Right kidney (tissue), 1 donor: Measurements from ENCODE around the gene IQGAP3.
A peak's percentile ranks its signal among the peaks of the same experiment; 100 is the strongest.
"Not testable (repeated sequence)": the region's sequence is repeated elsewhere in the genome, so short reads cannot be mapped to it uniquely, and the experiment has no call there.

Experiments
- DNase-seq: peaks from one replicate; pipeline ENCODE4 v3.0.0-alpha.2; 2016

The IQGAP3 gene

DNA sequence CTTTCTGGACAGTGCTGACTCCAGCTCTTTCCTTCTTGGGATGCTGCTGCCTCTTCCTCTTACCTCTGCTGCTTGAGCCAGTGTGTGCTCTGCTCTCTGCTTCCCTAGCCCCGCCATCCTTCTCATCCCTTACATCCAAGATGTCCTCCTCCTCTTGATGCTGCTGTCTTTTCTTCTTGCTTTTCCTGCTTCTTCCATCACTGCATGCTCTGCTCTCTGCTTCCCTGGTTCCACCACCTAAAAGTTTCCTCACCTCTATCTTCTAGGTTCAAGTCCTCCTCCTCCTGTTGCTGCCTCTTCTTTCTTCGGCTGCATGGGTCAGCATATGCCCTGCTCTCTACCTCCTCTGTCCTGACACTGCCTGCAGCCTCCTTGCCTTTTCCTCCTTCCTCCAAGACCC lies 22.7 kb upstream of the IQGAP3 start:
- no peak for DNase-seq

DNA sequence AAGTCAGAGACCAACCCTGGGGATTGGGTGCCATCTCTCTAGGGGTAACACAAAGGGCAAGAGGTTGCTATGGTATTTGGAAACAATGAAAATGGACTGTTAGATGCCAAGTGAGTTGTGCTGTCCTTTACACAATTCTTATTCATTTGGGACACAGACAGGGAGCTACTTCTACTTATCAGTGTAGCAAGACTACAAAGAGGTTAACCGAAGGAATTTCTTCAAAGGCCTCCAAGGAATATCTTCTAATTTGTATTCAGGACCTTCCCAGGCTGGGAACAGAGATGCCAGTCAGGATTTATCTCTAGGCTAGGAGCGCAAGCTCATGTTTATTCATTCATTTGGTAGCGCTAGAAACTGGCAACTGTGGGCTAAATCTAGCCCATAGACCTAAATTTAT lies 21.8 kb upstream of the IQGAP3 start:
- DNase-seq = no peak

DNA sequence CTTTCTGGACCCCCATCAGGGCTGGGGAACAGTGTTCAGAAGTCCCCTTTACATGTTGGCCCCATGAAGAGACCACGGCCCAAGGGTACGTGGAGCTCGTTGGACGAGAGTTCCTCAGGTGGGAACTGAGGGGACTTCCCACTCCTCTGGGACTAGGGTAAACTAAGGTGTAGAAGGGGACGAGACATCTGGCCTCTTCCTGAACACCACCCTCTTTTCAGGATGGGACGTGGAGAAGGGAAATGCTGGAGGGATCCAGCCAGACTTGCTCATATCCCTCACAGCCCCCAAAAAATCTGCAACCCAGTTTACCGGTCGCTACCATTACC lies 21.3 kb upstream of the IQGAP3 start:
- DNase-seq = no peak

DNA sequence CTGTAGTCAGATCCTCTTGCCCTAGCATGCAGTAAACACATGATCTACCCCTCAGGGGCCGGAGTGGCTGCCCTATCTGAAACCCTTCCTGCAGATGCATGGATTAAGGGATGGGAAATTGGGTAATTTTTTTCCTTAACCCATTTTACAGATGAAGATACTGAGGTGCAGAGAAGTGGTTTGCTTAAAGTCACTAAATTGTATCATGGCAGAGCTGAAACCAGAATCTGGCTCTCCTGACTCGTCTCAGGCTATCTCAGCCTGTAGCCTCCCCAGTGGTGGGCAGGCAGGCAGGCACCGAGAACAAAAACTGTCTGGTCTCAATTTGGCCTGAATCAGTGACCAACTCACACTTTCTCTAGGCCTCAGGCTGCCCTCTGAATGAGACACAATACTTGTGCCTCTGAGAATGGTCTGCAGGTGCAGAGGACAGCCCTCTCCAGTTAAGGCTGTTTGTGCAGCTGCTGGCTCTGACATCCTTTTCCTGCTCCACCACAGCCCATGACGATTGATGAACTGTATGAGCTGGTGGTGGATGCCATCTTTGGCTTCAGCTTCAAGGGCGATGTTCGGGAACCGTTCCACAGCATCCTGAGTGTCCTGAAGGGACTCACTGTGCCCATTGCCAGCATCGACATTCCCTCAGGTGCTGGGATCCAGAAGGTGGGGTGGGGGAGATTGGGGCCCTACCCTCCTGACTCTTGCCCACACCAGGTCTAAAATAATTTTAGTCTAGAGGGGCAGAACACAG lies 20.7 kb upstream of the IQGAP3 start:
- DNase-seq = no peak

DNA sequence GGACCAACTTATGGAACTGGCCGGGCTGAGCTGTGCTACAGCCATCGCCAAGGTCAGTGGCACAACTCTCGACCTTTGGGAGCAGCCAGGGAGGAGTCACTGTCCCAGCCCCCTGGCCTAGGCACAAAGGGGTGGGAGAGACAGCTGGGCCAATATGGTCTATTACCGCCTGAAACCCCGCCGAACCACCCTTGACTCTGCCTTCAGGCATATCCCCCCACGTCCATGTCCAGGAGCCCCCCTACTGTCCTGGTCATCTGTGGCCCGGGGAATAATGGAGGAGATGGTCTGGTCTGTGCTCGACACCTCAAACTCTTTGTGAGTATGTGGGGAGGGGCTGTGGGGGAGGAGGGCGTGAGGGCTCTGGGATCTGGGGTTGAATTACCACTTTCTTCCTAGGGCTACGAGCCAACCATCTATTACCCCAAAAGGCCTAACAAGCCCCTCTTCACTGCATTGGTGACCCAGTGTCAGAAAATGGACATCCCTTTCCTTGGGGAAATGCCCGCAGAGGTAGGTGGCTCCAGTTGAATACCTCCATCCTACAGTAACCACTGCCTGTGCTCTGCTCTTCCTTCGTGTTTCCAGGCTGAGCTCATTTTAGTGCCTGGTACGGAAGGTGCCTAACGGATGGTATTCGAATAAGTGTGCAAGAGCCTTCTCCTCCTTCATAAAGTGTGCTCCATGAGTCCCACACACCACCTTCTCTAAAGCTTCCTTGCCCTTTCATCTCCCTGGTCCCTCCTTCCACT lies 20.0 kb upstream of the IQGAP3 start:
- DNase-seq = no peak

DNA sequence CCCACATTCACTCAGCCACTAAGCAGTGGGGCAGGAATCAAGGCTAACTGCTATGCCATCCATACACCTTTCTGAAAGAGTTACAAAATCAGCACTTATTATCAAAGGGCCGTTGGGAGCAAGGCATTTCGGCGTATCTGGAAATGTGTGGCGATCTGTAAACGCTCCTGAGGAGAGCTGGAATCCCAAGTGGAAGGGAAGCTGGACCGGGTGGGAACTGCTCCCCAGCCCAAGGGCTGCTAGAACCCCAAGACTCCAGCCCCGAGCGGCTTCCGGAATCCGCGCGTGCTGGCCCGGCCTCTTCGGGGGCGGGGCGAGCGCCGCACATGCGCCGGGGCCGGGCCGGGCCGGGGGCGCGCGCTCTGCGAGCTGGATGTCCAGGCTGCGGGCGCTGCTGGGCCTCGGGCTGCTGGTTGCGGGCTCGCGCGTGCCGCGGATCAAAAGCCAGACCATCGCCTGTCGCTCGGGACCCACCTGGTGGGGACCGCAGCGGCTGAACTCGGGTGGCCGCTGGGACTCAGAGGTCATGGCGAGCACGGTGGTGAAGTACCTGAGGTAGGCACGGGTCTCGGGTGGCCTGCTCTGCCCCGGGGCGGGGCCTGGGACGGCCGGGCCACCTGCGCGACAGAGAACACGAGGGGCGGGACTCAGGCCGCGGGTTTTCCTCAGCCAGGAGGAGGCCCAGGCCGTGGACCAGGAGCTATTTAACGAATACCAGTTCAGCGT lies 19.2 kb upstream of the IQGAP3 start, which contains the start of gene NAXE:
TSS of gene NAXE (plus strand) at position 345 of the 726 bp plus-strand sequence. CDS start at position 374, 29 bp downstream.
- DNase-seq = peak; percentile 85

DNA sequence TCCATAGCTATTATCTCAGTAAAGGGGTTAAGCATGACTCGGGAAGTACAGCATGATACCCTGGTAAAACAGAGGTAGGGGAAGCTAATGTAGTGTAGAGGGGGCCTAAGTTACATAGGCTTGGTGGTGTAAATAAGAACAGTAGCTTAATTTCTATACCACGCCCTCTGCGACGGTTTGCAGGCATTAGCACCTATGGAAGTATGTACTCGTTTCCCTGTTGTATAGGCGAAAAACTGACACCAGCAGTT lies 18.7 kb upstream of the IQGAP3 start:
- no peak for DNase-seq

DNA sequence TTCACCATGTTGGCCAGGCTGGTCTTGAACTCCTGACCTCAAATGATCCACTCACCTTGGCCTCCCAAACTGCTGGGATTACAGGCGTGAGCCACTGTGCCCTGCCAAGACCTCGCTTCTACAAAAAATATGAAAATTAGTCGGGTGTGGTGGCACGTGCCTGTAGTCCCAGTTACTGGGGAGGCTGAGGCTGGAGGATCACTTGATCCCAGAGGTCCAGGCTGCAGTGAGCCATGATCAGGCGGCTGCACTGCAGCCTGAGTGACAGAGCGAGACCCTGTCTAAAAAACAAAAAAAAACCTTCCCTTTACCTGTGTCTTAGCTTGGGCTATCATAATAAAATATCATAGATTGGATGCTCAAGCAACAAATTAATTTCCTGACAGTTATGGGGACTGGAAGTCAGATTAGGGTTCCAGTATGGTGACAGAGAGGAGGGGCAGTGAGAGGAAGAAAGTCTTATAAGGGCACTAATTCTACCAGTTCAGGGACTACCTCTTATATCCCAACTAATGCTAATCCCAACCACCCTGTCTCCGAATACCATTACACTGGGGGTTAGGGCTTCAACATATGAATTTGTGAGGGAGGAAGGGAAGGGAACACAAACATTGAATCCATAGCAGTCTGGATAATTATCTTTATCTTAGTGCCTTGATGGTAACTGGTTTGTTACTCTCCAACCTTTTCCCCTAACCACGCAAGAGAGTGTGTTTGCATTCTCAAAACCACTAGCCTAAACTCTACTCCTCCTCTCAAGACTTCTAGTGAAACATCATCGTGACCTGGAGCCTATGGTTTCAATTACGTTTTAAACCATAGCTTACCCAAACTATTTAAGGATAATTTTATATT lies 18.2 kb upstream of the IQGAP3 start:
- no peak for DNase-seq

DNA sequence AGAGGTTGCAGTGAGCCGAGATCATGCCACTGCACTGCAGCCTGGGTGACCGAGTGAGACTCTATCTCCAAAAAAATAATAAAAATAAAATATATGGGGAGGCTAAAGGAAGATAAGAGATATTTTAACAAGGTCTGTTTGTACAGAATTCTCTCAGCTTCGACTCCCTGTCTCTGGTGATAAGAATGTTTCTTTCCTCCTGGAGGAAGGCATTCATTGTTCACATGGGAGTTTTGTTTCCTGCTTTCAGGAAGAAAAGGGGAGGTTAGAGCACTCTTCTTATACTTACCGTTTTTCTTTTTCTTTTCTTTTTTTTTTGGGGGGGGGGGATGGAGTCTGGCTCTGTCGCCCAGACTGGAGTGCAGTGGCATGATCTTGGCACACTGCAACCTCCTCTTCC lies 17.2 kb upstream of the IQGAP3 start:
- DNase-seq = no peak

DNA sequence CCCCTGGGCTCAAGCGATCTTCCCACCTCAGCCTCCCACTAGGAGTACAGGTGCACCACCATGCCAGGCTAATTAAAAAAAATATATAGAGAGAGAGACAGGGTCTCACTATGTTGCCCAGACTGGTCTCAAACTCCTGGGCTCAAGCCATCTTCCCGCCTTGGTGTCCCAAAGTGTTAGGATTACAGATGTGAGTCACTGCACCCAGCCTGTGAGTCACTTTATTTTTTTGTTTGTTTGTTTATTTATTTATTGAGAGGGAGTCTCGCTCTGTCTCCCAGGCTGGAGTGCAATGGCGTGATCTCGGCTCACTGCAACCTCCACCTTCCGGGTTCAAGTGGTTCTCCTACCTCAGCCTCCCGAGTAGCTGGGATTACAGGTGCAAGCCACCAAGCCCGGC lies 15.6 kb upstream of the IQGAP3 start:
- DNase-seq = not testable (repeated sequence)

DNA sequence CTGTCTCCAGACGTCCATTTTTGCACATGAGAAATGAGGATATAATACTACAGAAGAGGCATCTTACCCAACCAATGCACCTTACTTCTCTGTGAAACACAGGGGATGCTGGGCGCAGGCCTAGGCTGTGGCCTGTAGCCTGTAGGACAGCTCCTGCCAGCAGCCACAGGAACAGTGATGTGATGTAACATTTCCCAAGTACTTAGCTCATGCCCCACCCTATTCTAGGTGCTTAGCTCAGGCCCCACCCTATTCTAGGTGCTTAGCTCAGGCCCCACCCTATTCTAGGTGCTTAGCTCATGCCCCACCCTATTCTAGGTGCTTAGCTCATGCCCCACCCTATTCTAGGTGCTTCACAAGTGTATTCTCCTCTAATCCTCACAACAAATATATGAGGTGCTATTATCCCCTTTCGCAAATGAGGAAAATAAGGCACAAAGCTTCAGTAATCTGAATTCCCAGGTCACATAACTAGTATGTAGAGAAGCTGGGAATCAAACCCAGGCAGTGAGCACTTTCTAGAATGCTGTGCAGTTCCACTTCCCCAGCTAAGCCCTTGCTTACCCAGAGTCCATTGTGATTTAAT lies 14.6 kb upstream of the IQGAP3 start:
- DNase-seq = no peak

DNA sequence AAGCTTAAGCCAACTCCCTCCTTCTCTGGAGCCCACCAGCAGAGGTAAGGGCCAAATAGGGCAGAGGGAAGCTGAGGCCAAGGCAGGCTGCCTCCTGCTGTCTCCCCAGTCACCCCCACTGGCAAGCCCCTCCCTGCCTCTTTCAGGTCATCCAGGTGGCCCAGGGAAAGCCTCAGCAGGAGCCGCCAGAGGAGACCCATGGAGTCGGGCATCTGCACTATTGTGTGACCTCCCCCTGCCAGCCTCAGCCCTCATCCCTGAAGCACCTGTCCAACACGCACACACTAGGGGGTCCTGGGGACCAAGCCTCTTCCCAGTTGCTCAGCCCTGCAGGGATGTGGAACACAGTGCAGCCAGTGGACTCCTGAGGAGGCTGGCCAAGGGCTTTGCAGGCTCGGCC lies 14.0 kb upstream of the IQGAP3 start:
- DNase-seq = no peak

DNA sequence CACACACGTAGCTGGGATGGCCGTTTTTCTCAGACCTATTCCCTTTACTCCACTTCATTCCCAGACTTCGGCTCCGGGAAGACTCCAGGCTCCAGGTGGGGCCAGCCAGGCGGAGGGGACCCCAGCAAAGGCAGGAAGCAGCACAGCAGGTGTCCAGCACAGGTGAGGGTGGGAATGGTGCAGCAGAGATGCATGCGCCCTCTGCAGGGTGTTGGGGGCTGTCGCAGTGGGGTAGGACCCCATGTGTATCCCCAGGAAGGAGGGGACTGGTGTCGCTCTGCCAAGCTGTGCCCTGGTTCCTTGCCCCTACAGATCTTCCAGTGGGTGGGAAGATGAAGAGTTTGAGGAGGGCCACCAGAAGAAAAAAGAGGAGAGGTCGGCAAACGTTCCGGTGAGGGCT lies 12.4 kb upstream of the IQGAP3 start:
- DNase-seq = peak; percentile 33

DNA sequence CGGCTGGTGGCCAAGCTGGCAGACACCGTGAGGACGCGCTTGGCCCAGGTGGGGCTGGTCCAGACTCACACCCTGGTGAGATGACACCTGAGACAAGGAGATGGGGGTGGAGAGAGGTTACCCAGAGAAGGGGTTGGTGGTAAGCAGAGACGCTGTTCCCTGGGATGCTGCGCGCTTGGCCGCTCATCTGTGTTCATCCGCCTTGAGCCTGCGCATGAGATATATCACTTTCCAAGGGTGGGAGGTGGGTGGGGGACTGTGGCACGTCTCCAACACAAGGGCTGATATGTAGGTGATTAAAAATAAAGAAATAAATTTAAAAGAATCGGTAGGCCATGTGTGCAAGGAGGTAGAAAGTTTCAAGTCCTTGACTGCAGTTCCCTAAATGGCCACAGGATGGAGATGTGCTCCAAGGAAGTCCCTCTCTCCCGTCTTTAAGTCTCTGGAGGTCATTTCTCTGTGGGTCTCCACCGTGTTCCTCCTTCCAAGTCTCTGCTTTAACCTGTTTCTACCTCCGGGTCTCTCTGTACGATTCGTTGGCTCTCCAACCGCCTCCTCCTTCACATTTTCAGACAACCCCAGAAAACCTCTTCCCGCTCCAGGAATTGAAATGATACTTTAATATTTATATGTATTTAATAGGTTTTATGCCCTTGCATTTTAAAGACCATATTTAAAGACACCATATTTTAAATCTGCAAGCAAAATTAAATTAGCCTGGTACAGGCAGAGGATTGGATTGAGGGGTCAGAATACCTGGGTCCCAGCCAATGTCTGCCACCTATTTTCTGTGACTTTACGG lies 11.7 kb upstream of the IQGAP3 start:
- DNase-seq = peak; percentile 57

DNA sequence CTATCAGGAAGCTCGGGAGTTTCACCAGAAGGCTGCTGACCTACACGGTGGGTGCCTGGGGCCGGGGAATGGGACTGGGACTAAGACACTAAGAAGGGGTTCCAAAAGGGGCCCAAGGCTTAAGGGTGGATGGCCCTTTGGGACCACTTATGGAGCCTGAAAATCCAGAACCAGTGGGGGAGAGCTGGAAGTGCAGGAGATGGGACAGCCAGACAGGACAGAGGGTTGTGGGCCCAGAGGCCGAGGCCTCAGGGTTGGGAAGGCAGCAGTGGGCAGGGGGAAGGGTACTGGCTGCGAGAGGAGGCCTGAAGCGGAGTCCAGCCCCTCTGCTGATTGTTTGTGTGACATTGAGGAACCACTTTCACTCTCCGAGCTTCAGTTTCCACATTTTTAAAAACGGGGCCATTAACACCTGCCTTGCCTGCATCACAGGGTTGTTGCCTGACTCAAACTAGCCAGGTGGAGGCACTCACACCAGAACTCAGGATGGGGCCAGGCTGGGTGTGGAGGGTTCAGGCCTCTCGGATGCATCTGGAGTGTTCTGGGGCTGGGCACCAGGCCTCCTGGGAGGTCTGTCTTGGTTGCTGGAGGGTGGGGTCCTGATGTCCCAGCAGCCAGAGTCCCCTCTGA lies 10.1 kb upstream of the IQGAP3 start:
- DNase-seq = no peak

DNA sequence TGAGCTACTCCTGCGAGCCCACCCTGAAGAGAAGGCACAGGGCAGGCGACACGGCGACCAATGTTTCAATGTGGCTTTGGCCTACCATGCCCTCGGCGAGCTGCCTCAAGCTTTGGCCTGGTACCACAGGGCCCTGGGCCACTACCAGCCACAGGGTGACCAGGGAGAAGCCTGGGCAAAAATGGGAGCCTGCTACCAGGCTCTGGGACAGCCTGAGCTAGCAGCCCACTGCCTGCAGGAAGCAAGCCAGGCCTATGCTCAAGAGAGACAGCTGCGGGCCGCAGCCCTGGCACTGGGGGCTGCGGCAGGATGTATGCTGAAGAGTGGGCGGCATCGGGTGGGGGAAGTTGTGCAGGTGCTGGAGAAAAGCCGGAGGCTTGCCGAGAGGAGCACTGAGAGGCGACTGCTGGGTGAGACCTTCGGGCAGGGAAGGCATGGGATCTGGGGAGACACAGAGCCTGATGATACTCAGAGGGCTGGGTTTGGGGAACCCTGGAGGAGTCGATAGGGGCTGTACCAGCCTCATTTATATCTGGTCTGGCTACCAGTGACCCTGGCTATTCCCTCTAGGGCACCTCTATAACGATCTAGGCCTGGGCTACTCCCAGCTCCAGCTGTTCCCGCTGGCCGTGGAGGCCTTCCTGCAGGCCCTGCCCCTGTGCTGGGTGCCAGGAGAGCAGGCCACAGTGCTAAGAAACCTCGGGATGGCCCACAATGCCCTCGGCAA lies 9.5 kb upstream of the IQGAP3 start:
- peak; percentile 17 for DNase-seq

DNA sequence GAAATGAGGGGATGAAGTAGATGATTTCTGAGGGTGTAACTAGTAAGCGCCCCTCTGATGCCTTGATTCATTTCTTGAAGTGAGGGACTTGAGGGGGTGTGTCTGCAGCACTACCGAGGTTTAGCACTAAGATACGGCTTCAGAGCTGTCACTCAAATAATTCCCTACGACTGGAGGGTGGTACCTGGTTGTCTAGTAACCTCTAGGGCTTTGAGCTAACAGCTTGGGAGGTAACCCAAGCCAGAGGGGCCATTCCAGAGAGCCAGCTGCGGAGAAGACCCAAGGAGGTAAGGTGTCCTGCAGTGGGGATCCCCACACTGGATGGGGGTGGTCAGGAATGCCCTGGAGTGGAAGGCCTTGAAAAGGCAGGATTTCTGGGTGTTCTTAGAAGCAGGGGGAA lies 7.1 kb upstream of the IQGAP3 start, which contains the start of gene TTC24:
TSS of gene TTC24 (plus strand) at position 252 of the 400 bp plus-strand sequence. CDS start 1,642 bp downstream, outside the sequence.
- DNase-seq = no peak

DNA sequence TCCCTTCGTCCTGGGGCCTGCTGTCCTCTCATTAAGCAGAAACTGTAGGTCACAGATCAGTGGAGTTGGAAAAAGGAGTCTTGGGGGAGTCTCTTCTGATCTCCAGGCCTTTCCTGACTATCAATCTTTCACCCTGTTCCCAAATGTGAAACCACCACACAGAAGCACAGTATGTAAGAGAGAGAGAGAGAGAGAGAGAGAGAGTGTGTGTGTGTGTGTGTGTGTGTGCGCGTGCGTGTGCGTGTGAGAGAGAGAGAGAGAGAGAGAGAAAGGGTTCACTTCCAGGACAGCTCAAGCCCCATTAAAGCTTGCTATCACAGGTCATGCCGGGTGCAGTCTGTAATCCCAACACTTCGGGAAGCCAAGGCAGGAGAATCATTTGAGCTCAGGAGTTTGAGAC lies 5.7 kb upstream of the IQGAP3 start:
- peak; percentile 68 for DNase-seq

DNA sequence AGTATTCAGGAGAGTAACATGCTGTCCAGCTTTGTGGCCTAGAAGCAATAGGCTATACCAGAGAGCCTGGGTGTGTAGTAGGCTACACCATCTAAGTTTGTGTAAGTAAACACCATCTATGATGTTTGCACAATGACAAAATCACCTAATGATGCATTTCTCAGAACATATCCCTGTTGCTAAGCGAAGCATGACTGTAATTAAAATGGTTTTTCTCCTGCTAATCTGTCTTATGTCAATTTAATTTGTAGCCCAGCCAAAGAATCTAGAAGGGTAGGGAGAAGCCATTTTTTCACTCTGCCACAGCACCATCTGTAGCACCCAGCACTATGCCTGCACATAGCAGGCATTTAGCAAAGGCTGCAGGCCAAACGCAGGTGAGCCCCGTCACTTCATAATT lies 5.2 kb upstream of the IQGAP3 start:
- DNase-seq = no peak

DNA sequence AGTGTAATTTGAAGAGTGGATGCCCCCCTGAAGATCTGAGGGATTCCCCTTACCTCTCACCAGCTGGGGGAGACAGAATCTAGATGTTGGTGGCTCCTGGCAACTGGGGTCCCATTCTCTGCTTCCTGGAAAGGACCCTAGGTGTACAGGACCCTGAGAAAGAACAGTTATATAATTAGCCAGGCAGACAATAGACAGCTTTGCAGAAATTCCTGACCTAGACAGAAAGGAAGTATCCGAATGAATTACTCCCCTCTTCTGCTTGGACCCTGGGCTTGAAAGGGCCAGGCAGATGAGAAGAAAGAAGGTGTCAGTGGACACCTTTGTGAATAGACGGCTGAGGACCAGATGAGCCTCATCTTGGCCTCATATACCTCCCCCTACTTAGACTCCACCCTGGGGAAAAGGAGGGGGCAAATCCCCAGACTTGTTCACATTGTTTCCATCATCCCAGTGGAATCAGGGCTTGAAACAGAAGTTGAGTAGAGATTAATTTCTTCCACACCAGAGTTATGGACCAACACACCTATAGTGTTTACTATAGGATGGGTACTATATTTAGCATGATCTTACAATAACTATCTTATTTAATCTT lies 1.8 kb upstream of the IQGAP3 start:
- no peak for DNase-seq
